ENCODE data around the gene SCN3A. TPM values are rescaled to one million over a fixed set of nuclear protein-coding genes. Genes with fewer than 3 reads are reported as not detected.

The SCN3A gene
- total and polyA plus RNA-seq, 12 donors = 0.35 to 2.6 (median 0.82) TPM

DNA sequence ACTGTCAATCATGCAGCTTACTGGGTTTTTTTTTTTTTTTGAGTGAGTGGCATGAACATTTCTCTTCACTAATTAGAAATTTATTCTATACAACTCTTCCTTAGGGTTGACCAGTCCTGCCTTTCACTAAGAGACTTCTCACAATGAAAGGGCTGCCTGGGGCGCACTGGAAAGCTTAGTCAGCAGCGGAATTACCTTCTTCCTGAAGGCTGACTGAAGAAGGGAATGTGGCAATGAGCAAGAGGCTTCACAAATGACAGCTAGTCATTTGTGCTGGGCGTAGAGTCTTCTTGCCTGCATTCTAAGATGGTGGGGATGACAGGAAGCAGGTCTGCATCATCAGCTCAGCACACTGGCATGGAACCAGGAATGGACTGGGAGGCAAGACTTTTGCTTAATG lies 15.6 kb upstream of the SCN3A start:
- peaks cover 0 to 15% (median 0%) of the 10 kb centered on the region in 7 donors for H3K27me3 ChIP-seq
- no peak overlapping the region for H3K4me3 ChIP-seq
- 70 to 74% methylated on average over 3 of the region's 3 CpGs for whole genome bisulfite sequencing, 2 donors
- no peak overlapping the region for H3K27ac ChIP-seq
- no peaks in the 10 kb centered on the region for H3K4me1 ChIP-seq
- no peak for DNase-seq
- no peak for ATAC-seq
- H3K36me3 ChIP-seq = no peaks in the 10 kb centered on the region
- H3K9me3 ChIP-seq = no peaks in the 10 kb centered on the region
- intact Hi-C loops (cut with DNase I) = no loop called here
- TF ChIP-seq CTCF (IDR thresholded peaks at IDR 0.05) = no peak

DNA sequence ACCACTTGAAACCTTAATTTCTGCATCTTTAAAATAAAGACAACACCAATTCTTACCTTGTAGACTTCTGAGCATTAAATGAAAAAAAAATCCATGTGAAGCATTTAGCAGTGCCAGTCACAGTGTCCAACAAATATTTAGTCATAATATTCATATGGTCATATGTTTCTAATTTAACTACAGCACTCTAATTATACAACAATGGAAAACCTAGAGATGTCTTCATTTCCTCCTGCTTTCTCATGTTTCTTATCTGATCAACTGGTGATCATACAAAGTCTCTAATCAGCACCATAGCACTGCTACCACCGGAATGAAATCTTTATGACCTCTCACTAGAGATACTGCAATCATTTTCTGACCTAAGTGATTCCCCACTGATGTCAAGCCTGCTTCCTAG lies 10.2 kb upstream of the SCN3A start:
- WGBS, 2 donors = 36 to 38% methylated on average over 1 of the region's 1 CpG
- no peaks in the 10 kb centered on the region for H3K9me3 ChIP-seq
- intact Hi-C loops (cut with DNase I) = no loop called here
- no peaks in the 10 kb centered on the region for H3K4me1 ChIP-seq
- no peaks in the 10 kb centered on the region for H3K36me3 ChIP-seq
- DNase-seq = no peak
- no peak overlapping the region for H3K4me3 ChIP-seq
- TF ChIP-seq CTCF (IDR thresholded peaks at IDR 0.05) = no peak
- peaks cover 0 to 4% (median 0%) of the 10 kb centered on the region in 7 donors for H3K27me3 ChIP-seq
- no peak for ATAC-seq
- no peak overlapping the region for H3K27ac ChIP-seq

- DNase-seq (no peak), ATAC-seq (no peak)
- Histone ChIP-seq H3K36me3 (no peaks in the 10 kb centered on the region), H3K4me3 (no peak overlapping the region), H3K27me3 (no peaks in the 10 kb centered on the region), H3K27ac (no peak overlapping the region), H3K4me1 (no peaks in the 10 kb centered on the region), H3K9me3 (no peaks in the 10 kb centered on the region)
- no peak for TF ChIP-seq CTCF (IDR thresholded peaks at IDR 0.05)
- intact Hi-C loops (cut with DNase I) = loop anchor here in 1 of 10 donors (5.0 kb wide), 1 partner anchor 66 kb away; no protein-coding TSS in a partner anchor
- 64 to 71% methylated on average over 1 of the region's 1 CpG for WGBS, 2 donors
These were observed 4.2 kb upstream of the SCN3A start for GRCh38 chr2:165208094-165208493.

DNA sequence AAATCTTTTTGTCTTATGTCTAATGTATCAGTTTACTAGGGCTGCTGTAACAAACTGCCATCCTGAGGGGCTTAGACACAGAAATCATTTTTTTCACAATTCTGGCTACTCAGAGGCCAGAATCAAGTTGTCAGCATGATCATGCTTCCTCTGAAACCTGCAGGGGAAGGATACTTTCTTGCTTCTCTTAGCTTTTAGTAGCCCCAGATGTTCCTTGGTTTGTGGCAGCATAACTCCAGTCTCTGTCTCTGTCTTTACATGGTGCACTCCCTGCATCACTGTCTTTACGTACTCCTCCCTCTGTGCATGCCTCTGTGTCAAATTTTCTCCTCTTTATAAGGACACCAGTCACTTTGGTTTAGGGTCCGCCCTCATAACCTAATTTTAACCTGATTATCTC lies 2.0 kb upstream of the SCN3A start:
- Histone ChIP-seq H3K36me3 (no peaks in the 10 kb centered on the region), H3K27ac (no peak overlapping the region), H3K9me3 (no peaks in the 10 kb centered on the region), H3K27me3 (no peaks in the 10 kb centered on the region), H3K4me1 (no peaks in the 10 kb centered on the region), H3K4me3 (no peak overlapping the region)
- no peak for DNase-seq
- 72 to 87% methylated on average over 2 of the region's 2 CpGs for WGBS, 2 donors
- no peak for ATAC-seq
- intact Hi-C loops (cut with DNase I) = loop anchor here in 3 of 10 donors (2.0 to 5.0 kb wide), 4 partner anchors 64 to 213 kb away; no protein-coding TSS in a partner anchor
- TF ChIP-seq CTCF (IDR thresholded peaks at IDR 0.05) = no peak

Measured in heart right ventricle (tissue), 16 donors.